T-helper 1 cell (primary cell): Measurements from ENCODE around the gene PIK3AP1.
"Not testable (repeated sequence)": the region's sequence is repeated elsewhere in the genome, so short reads cannot be mapped to it uniquely, and the experiment has no call there.

Source experiments
- DNase-seq, 5 donors: peaks; one replicate each; pipeline ENCODE4 v3.0.0-alpha.2; 2012 to 2020

Gene PIK3AP1

DNA sequence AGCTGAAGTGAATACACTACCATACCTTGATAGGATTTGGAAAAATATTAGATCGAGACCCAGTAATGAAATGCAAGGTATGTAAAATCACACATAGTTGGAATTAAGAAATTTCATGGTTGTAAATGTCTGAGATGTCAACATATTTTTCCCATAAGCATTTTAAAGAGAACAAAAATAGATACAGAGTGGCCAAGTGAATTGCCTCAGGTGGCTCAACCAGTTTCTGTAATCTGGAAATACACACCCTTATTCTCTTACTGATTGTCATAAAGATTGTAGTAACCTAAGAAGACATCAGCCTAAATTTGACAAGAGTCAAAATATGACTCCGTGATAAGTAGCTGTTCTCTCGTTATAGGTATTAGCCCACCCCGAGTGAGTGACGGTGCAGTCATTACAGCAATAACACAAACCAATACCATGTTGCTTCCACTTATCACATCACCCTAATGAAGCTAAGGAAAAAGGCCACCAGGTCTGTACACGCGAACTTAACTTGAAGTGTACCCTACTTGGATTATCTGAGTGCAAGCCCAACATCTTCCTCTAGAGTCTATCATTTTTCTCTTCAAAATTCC, 23.4 kb downstream of the PIK3AP1 start:
- DNase-seq = no peak

DNA sequence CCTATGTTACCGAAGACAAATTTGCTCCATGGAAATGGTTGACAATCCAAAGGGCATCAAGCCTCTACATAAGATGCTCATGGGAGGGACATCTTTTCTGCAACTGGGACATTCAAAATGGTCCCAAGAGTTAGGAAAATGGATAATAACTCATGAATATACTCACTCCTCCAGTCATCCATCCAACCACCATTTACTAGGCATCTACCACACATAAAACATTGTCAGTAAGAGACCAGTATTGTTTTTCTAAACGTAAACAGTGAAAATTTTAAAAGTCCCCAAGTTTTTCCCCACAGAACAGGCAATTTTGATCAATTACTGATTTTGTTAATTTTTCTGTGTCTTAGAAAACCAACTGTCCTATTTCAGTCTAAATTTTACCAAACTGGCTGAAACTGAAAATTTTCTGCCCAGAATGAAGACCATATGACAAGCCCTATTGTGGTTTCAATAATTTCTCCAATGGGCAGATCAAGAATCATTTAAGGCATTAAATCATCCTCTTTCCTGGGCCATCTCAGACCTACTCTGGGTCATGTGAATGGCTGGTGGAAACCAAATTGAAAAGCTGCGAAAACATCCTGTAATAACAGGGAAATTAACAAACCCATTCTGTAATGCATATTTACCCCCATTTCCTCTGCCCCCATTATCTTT, 24.2 kb downstream of the PIK3AP1 start:
- no peak for DNase-seq

DNA sequence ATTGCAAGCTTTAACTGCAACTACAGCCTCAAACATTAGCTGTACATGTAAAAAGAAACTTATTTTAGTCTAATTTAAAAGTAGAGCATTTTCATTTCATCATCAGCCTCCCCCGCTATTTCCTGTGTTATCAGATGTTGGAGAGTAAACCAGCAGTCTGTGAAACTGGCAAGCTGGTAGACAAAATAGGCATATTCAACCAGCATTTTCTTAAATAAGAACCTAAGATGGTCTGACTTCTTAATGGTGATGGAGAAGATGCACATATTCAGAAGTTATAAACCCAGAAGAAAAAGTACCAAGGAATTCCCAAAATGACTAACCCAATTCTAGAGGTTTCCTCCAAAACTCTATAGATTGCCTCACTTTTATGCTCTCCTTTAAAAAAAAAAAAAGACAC, 24.9 kb downstream of the PIK3AP1 start:
- peak in 1 of 5 donors; percentile 43 for DNase-seq

DNA sequence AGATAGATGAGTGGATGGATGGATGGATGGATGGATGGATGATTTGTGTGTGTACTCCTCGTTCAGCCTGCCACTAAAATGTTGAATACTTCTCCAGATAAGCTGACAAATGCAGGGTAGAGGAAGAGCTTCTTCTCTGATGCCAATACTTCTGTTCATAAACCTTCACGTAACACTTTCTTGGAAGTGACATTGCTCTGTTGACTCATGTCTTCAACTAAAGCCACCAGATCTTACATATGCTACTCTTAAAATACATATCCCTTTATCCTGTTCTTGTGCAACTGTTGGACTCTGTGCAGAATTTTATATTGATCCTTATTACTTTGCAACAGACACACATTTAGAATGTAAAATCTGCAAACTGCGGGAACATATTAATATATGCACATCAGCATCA, 26.9 kb downstream of the PIK3AP1 start:
- no peak for DNase-seq

DNA sequence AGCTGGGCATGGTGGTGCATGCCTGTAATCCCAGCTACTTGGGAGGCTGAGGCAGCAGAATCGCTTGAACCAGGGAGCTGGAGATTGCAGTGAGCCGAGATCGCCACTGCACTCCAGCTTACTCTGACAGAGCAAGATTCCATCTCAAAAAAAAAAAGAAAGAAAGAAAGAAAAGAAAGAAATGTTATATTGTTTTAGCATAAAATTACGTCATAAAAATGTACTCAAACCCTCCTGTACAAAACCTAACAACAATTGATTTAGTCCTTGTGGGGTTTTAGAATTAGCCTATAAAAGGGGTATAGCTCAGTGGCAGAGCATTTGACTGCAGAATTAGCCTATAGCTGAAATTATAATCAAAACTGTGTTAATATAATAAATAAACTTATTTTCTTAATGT, 27.9 kb downstream of the PIK3AP1 start:
- DNase-seq = no peak

DNA sequence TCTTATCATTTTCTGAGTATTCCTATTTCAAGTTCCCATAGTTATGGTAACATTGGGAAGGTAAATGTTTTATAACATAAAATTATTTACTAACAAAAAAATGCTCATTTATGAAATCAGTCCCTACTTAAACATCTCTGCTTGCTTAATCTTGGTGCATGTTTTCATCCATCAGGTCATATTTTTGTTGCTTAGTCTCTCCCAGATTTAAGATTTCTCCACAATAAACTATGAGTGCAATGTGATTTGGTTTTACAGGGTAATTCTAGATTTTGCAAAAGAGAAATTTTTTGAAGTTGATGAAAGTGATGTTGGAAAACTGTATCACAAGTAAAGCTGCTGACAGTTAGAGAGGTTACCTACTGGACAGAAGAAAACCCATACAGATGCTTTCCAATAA, 28.6 kb downstream of the PIK3AP1 start:
- DNase-seq = no peak

DNA sequence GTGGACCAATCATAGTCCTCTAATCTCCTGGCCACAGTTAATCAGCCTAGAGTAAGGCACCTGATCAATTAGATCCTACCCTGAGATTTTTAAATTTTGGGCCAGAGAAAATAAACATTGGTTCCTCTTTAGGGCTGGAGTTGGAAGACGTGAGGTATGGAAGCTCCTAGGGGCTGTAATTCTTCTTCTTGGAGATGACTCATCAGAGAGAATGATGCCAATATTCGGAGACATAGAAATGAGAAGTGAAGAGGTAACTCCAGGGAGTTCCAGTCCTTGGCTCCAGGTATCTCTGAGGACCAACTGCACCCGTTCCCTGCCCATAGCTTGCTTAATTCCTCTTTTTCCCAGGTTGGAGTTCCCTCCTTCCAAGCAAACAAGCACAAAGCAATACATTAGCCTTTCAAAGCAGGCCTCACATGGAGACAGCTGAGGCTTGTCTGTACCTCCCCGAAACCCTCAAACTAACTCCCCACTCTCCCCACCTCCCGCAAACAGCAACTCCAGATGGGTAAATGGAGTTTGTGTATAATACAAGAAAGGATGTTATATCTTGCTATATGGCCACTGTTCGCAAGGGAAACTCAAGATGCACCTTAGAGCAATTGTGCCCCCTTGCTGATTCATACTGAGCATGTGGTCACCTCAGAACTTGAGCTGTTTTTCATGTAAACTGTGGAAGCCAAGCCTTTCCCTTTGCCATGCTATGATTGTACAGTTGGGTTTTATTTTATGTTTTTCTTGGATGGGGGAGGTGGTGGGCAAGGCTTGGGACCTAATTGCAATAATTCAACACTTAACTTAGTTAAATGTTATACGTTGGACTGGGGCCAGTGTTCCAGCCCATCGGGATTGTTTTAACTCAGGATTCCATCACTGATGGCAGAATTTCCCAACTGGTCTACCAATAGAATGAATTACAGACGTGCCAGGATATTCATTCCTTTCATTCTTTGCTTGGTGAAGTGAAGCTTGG, 29.3 kb downstream of the PIK3AP1 start:
- peak in 1 of 5 donors; percentile 26 for DNase-seq

DNA sequence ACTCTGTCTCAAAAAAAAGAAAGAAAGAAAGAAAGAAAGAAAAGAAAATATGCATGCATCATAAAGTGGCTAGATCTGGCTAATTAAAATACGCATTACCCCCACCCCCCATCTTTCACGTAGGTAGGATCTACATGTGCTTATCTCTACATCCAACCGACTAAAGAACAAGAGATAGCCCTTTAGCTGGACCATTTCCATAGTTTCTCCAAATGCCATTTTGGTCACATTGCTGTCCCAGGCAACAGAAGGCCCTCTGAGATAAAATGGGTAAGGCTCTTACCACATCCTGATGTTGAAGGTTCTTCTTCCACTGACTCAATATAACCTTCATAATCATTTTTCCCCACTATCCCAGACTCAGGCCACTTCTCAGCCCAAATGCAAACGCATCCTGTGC, 31.5 kb downstream of the PIK3AP1 start:
- no peak for DNase-seq

DNA sequence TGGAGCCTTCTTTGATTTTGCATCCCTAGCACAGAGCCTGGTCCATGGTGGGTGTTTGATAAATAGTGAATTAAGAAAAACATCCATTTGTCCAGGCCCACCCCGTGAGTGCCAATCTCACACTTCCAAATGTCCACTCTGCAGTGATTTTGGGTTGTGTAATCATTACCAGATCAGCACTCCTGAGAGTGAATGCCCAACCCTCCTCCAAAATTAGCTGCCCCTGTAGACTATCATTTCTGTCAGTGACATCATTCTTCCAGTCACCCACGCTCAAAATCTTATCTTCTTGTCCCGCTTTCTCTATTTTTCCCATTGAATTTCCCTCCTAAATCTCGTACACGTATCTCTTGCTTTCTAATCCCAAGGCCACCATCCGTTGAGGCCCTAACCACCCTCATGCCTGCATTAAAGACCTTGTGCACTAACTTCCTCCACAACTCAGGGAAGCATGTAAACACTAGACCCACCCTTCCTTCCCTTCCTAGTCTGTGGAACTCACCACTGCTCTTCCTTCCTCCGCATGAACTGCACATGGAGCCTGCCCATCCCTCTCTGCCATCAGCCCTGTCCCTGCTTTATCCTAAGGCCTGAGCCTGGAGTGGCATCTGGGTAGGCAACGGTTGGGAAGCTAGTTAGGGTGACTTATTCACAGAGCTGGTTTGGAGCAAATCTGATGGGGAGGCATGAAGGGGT, 32.8 kb downstream of the PIK3AP1 start:
- DNase-seq = no peak

DNA sequence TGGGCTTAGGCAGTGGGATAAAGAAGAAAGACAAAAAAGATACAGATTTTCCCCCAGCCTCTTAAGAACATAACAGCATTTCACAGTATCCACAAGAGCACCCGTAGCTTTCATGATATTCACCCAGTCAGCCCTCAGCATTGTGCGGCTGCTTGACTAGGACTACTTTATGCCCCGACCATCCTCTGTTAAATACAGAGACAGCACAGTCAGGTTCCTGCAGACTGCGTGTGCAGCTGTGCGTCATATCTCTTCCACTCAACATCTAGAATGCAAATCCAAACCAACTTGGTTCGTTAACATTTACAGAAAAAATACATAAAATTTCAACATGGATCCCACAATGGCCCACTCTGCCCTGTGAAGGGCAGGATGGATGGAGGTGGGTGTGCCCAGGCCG, 33.8 kb downstream of the PIK3AP1 start:
- no peak for DNase-seq

DNA sequence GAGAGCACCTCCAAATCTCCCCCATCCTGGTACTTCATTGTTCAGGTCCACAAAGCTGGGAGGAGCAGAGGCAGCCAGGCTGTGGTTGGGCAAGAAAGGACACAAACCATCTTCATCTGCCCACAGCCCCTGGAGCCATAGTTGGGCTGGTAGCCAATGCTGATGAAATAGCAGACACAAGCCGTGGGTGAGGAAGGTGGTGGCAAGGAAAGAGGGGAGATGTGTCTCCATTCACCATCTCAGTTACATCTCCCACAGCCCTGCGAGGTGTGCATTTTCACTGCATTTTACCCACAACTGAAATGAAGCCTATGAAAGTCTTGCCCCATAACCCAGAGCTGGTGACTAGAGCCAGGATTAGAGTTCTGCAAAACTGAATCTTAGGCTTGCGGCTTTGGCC, 35.0 kb downstream of the PIK3AP1 start:
- no peak for DNase-seq

DNA sequence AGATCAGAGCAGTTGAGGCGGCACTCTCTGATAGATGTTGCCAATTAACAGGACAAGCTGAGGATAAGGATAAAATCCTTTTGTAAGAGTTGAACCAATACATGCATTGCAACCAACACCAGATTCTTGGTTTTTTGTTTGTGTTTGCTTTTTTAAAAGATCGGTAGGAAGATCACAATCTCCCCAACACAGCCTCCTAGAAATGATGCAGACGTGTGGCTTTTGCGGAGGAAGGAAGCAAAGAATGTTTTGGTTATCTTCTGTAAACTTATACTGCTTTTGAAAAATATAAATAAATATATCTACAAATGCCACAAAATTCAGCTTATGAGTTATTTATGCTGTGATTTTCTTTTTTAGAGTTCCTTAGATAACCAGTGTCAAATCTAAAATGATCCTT, 35.5 kb downstream of the PIK3AP1 start:
- no peak for DNase-seq

DNA sequence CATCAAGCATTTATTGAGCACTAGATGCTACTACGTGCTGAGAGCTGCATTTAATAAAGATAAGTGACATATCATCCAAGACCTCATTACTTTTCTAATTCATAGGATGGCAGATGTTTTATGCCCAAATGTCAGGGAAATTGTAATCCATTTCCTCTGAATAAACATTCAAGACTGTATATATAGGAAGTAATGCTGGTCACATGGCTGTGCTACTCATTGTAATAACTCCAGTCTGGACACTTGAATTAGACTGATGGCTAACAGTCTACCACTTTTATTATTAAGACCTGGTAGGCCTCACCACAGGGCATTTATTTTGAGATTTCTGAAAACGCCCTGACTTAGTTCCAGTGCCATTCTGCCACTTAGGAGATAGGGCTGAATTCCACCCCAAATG, 36.6 kb downstream of the PIK3AP1 start:
- no peak for DNase-seq

DNA sequence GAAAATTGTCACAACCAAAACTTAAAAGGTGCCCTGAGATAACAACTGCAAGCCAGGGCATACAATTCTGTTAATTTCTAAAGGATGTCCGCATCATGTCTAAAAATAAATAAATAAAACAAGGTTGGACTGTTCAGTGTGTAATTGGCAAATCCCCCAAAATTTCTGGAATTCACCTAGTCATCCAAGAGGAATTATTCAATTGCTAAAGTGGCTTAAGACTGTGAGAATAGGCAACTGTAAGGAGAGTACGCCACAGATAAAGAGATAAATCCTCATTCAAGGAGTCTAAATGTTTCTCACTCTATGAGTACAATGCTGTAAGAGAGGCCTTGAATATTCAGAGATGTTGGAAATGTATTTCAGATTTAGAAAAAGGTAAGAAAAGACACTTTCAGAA, 37.2 kb downstream of the PIK3AP1 start:
- no peak for DNase-seq

DNA sequence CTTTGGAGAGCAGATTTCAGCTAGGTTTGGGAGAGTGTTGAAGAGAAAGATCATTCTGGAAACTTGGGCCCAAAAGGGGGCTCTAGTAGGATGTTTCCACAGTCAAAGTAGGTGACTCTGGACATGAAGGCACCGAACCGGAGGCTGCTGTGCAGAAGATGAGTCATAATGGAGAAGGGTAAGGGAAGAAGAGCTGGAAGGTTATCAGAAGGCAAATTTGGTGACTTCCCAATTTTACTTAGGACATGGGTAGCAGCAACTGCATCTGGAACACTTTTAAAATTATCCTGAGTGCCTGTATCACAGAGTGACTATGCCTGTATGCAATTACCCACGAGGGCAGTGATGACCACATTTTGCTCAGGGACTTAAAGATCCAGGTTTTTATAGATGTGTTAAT, 38.8 kb downstream of the PIK3AP1 start:
- no peak for DNase-seq

DNA sequence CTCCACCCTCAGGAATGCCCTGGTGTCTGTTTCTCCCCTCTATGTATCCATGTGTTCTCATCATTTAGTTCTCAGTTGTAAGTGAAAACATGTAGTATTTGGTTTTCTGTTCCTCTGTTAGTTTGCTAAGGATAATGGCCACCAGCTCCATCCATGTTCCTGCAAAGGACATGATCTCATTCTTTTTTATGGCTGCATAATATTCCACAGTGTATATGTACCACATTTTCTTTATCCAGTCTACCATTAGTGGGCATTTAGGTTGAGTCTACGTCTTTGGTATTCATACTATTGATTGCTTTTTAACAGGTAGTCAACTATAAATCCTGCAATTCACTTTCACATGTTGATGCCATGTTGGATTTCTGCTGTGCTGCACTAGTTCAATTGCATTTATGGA, 39.9 kb downstream of the PIK3AP1 start:
- DNase-seq = not testable (repeated sequence)

DNA sequence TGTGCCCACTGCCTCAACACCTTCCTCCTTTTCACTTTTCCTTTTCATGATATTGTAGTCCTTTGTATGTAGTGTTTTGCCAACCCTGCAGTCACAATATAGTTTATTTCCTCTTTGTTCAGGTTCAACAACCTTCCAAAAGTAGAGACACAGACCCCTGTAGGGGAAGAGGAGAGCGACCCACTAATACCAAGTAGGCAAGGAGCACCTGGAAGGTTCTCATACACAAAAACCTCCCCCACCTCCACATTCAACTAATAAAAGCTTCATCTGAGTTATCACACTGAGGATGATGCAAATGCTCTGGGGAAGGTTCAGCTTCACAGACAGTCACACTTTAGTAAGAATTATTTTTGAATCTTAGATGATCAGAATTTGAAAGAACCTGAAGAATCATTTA, 41.6 kb downstream of the PIK3AP1 start:
- DNase-seq = no peak

DNA sequence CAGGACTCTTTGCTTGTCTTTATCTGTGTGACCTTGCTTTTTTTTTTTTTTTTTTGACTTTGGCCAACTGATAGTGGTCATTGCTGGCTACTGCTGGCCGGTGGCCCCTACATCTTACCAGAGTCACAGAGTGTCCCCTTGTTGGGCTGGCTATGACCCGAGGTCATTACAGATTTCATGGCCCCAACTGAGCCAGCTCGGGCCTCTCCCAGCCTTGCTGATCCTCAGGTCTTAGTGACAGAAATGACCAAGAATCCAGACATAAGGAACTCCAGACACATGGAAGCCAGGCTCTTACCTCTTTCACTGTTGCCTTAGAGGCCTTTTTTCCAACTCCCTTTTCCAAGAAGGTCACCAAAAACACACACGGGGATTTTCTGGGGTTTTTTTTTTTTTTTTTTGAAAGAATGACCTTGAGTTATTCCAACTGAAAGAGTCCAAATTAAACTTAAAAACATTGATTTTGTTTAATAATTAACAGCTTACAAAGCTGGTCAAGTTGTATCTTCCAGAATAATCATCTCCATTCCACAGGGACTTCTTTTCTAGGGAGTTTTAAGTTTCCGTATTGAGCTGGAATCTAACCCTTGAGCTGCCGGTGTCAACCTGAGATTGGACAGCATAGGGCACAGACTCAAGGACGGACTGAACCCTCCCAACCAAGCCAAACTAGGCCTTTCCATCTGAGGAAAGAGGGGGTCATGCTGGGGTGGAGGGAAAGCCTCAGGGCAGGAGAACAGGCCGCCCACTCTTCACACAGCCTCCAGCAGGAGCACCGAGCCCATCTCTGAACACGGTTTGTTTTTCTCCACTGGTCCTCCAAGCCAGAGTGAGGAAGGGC, 43.8 kb downstream of the PIK3AP1 start:
- no peak for DNase-seq

DNA sequence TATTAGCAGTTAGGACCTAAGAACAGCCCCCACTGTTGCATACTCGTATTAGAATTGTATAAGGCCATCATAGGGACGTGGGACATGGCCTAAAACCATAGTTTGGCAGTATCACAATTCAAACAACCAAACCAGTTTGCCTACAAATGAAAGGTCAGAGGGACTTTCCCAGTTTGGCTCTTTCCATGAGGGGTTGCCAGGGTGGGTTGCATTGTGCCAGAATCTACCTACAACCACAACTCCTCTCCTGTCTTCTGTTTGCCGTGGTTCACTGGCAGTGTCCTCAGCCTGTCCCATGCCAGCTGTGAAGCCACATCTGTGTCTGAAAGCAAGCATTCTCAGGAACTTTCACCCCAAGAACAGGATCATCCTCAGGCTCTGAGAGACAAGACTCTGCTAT, 44.5 kb downstream of the PIK3AP1 start:
- no peak for DNase-seq

DNA sequence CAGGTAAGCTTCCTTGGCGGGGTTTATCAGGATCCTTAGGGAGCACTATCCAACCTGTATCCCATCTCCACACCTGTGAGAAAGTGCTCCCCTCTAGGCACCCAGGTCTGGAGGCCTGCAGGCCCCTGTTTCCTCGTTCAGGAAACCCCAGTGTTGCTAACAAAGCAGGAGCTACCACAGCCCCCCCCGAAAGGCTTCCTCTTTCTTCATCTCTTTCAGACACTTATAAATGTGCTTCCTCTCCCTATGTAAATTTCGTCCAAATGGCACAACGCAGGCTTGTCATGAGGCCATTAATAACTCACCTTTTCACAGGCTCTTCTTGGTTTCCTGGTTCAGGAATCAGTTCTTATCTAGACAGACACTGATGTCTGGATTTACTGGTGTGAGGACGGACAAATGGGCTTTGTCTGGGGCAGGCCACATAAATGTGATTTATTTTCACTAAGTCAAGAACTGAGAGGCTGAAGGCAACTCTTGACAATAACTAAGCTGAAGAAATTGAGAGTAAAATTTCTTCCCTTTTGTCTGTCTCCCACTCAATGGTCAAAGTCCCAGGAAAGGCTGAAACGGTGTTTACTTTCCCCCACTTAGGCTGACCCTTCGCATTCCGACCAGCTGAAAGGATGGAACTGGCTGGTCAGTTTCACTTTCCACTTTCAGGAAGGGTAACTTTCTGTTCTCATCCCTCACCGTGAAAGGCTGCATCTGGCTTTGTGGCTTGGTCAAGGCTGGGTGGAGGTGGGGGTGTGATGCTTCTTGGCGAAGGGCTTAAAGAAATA, 46.8 kb downstream of the PIK3AP1 start:
- DNase-seq = no peak

DNA sequence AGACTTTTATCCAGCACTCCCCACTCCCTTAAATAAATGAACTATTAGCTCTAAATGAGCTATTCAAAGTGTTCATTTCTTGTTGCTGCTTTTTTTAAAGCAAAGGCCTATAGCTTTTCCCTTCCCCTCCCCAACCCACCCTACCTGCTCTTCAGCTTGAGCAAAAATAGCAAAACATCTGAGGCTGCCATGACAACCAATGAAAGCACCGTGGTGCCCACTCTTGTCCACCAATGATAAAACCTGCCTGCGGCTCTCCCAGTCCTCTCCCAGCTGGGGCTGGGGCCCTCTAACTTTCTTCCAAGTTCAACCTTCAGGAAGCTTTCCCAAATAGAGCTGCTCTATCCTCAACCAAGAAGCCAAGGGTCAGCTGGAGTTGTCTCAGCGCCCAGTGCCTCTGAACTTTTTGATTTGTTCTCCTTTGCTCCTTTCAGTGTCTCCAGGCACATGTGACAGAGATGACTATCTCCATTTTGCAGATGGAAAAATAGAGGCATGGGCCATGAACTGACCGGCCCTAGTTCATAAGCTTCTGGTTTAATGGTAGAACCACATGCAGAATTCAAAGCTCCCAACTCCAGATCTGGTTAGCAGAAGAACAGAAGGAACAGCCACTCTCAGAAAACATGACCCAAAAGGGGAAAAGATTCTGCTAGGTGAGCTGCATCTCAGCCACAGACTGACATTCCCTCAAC, 47.7 kb downstream of the PIK3AP1 start:
- no peak for DNase-seq
